Type B pancreatic cell (in vitro differentiated cells): ENCODE results near the gene WARS2. TPM values are rescaled to one million over a fixed set of nuclear protein-coding genes. Genes with fewer than 3 reads are reported as not detected.

Experiments used
- DNase-seq: peaks from one replicate; pipeline ENCODE4 v3.0.0; 2021; ENCODE audit warnings: mixed read lengths; ENCODE audit not compliant: unreplicated experiment; ENCODE audit errors: extremely low spot score
- H3K27ac Mint-ChIP-seq: 2 replicates; pipeline ENCODE4 v1.8.0; 2021; ENCODE audit warnings: mild to moderate bottlenecking, mixed read lengths
- H3K27me3 Mint-ChIP-seq: 2 replicates; pipeline ENCODE4 v1.8.0; 2021; ENCODE audit warnings: mixed read lengths
- H3K36me3 Mint-ChIP-seq: 2 replicates; pipeline ENCODE4 v1.8.0; 2021; ENCODE audit warnings: mixed read lengths
- H3K4me1 Mint-ChIP-seq: one replicate; pipeline ENCODE4 v1.8.0; 2021; ENCODE audit warnings: mixed read lengths; ENCODE audit not compliant: unreplicated experiment
- H3K4me3 Mint-ChIP-seq: 2 replicates; pipeline ENCODE4 v1.8.0; 2021; ENCODE audit warnings: mild to moderate bottlenecking, mixed read lengths
- H3K9me3 Mint-ChIP-seq: 2 replicates; pipeline ENCODE4 v1.8.0; 2021; ENCODE audit warnings: mixed read lengths
- total RNA-seq: library from RNA; stranded (reverse); gene quantifications from 2 replicates; pipeline ENCODE4 v1.2.1, GENCODE V29; 2021; ENCODE audit warnings: low replicate concordance
- TF ChIP-seq, protein P1 (sequence below): fragments of 200-600 bp; sonication (generic); conservative IDR thresholded peaks from 2 replicates; pipeline ENCODE4 v1.5.0; 2021; ENCODE audit warnings: antibody characterized with exemption, mild to moderate bottlenecking

Gene WARS2
- total RNA-seq, 1 donor from 2014 or later, result 13.8 TPM

DNA sequence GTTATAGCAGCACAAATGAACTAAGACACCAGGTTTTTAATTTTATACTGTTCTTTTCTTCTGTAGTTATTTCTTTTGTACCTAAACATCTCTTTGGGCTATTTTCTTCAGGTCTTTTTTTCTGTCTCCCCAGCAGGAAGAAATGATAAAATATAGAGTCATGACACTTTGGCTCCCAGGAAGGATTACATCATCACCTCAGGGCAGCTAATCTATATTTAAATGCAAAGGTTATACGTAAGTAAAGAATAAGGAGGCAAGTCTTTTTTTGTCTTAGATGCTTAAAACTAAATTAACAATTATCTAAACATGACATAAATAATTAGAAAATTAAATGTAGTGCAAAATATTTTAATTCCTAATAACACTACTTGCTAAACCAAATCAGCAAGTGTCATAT is 57.0 kb downstream of the WARS2 start:
- no peak for DNase-seq
- Mint-ChIP-seq H3K27me3 (no peaks in the 10 kb centered on the region), H3K27ac (no peak overlapping the region)

DNA sequence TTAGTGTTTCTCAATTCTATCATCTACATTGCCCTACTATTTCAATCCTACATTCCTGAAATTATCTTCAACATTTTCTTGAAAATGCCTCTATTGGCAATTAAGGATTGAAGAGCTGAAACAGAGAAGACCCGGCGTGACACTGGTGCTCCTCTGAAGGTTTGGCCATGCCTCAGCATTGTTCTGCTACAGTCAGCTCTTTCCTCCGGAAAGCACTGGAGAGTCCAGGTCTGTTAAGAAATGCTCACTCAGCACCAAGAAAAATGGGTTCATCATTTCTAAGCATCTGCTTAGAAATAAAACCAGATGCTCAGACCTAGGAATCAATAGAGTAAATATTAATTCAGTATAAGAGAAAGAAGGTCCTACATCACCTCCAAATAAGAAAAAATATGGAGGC is 58.8 kb downstream of the WARS2 start:
- Mint-ChIP-seq H3K27ac (no peak overlapping the region), H3K9me3 (peaks cover 5% of the 10 kb centered on the region), H3K27me3 (no peaks in the 10 kb centered on the region), H3K4me3 (no peak overlapping the region), H3K4me1 (peaks cover 9% of the 10 kb centered on the region), H3K36me3 (no peaks in the 10 kb centered on the region)
- TF ChIP-seq, protein P1, sequence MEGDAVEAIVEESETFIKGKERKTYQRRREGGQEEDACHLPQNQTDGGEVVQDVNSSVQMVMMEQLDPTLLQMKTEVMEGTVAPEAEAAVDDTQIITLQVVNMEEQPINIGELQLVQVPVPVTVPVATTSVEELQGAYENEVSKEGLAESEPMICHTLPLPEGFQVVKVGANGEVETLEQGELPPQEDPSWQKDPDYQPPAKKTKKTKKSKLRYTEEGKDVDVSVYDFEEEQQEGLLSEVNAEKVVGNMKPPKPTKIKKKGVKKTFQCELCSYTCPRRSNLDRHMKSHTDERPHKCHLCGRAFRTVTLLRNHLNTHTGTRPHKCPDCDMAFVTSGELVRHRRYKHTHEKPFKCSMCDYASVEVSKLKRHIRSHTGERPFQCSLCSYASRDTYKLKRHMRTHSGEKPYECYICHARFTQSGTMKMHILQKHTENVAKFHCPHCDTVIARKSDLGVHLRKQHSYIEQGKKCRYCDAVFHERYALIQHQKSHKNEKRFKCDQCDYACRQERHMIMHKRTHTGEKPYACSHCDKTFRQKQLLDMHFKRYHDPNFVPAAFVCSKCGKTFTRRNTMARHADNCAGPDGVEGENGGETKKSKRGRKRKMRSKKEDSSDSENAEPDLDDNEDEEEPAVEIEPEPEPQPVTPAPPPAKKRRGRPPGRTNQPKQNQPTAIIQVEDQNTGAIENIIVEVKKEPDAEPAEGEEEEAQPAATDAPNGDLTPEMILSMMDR, result no peak
- no peak for DNase-seq

More for the DNA sequence above, 57.0 kb downstream of the WARS2 start:
- TF ChIP-seq, protein P1, result no peak
- Mint-ChIP-seq H3K36me3 (no peaks in the 10 kb centered on the region), H3K9me3 (peaks cover 5% of the 10 kb centered on the region), H3K4me3 (no peak overlapping the region), H3K4me1 (peaks cover 9% of the 10 kb centered on the region)

DNA sequence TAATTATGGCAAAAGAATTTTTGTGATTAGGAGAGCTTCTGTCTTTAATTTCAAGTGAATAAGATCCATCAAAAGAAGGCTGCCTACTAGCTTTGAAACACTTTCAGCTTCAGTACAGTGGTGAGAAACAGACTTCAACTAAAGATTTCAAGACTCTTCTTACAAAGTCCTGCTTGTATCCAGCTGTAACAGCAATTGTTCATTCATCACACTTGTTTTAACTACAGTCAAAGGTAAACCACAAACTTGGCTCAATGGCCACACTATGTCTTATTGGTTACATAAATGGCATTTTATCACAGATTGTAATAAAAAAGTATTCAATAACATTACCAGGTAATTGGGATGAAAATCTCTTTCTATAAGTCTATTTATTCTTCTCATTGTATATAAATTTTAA is 59.2 kb downstream of the WARS2 start:
- H3K27me3 Mint-ChIP-seq, result no peaks in the 10 kb centered on the region
- DNase-seq, result no peak
- H3K36me3 Mint-ChIP-seq, result no peaks in the 10 kb centered on the region
- H3K4me3 Mint-ChIP-seq, result no peak overlapping the region
- peaks cover 5% of the 10 kb centered on the region for H3K9me3 Mint-ChIP-seq
- H3K27ac Mint-ChIP-seq, result no peak overlapping the region
- H3K4me1 Mint-ChIP-seq, result peaks cover 9% of the 10 kb centered on the region
- TF ChIP-seq, protein P1, result no peak

- no peak overlapping the region for H3K27ac Mint-ChIP-seq
- no peaks in the 10 kb centered on the region for H3K36me3 Mint-ChIP-seq
- H3K9me3 Mint-ChIP-seq, result peaks cover 5% of the 10 kb centered on the region
- no peak overlapping the region for H3K4me3 Mint-ChIP-seq
- H3K27me3 Mint-ChIP-seq, result no peaks in the 10 kb centered on the region
- no peak for DNase-seq
- TF ChIP-seq, protein P1, result no peak
- peaks cover 9% of the 10 kb centered on the region for H3K4me1 Mint-ChIP-seq
These were observed 59.9 kb downstream of the WARS2 start for GRCh38 chr1:119080586-119080985.

GRCh38 chr1:119079881-119080280 is 60.6 kb downstream of the WARS2 start:
- no peak for DNase-seq
- H3K4me1 Mint-ChIP-seq, result peaks cover 9% of the 10 kb centered on the region
- H3K36me3 Mint-ChIP-seq, result no peaks in the 10 kb centered on the region
- H3K27ac Mint-ChIP-seq, result no peak overlapping the region
- H3K27me3 Mint-ChIP-seq, result no peaks in the 10 kb centered on the region
- H3K4me3 Mint-ChIP-seq, result no peak overlapping the region
- TF ChIP-seq, protein P1, result no peak
- peaks cover 5% of the 10 kb centered on the region for H3K9me3 Mint-ChIP-seq

DNA sequence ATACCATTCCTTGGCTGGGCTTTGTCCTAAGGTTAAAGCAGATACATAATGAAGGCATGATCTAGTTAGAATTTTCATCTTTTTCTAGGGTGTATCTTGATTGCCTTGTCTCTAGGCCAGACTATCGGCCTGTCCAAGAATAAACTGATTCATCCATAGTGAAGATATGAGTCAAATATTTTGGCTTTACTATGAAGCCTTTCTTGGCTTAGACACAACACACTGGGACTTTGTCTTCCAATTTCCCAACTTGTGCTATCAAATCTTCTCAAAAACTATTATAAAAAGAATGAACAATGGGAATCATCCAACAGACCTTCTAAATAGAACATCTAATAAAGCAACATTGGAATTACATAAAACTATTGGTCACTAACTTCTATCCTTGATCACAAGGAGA is 64.8 kb downstream of the WARS2 start:
- H3K27ac Mint-ChIP-seq, result no peak overlapping the region
- H3K4me3 Mint-ChIP-seq, result no peak overlapping the region
- TF ChIP-seq, protein P1, result no peak
- no peak for DNase-seq
- peaks cover 5% of the 10 kb centered on the region for H3K4me1 Mint-ChIP-seq
- peaks cover 9% of the 10 kb centered on the region for H3K9me3 Mint-ChIP-seq
- no peaks in the 10 kb centered on the region for H3K27me3 Mint-ChIP-seq
- peaks cover 12% of the 10 kb centered on the region for H3K36me3 Mint-ChIP-seq
